IMR-90 (cell line): ENCODE results near the gene TRIM4.

Source experiments
- CEBPB ChIP-seq: IDR thresholded peaks from 2 replicates; pipeline ENCODE4 v1.6.1; 2012; ENCODE audit warnings: low read depth, low read length, improper control_type of control experiment
- CHD1 ChIP-seq: IDR thresholded peaks from 2 replicates; pipeline ENCODE4 v1.6.1; 2012; ENCODE audit warnings: low read depth, low read length, improper control_type of control experiment
- CTCF ChIP-seq: conservative IDR thresholded peaks from 2 replicates; pipeline ENCODE4 v1.5.1; 2012; ENCODE audit warnings: mild to moderate bottlenecking, low read depth, low read length, improper control_type of control experiment
- MAFK ChIP-seq: IDR thresholded peaks from 2 replicates; pipeline ENCODE4 v1.6.1; 2012; ENCODE audit warnings: low read depth, low read length, improper control_type of control experiment
- MAZ ChIP-seq: IDR thresholded peaks from 2 replicates; pipeline ENCODE4 v1.6.1; 2012; ENCODE audit warnings: low read depth, mild to moderate bottlenecking, low read length, improper control_type of control experiment, moderate library complexity, borderline replicate concordance
- MXI1 ChIP-seq: IDR thresholded peaks from 2 replicates; pipeline ENCODE4 v1.6.1; 2012; ENCODE audit warnings: low read depth, mild to moderate bottlenecking, low read length, moderate library complexity, borderline replicate concordance
- NFE2L2 ChIP-seq: fragments of 150-350 bp; IDR thresholded peaks from 2 replicates; pipeline ENCODE4 v1.6.1; 2016; ENCODE audit warnings: low read depth, mild to moderate bottlenecking, low read length
- POLR2A ChIP-seq: IDR thresholded peaks from 2 replicates; pipeline ENCODE4 v1.6.1; 2012; ENCODE audit warnings: mild to moderate bottlenecking, low read depth, low read length
- RAD21 ChIP-seq: IDR thresholded peaks from 2 replicates; pipeline ENCODE4 v1.6.1; 2012; ENCODE audit warnings: low read length, improper control_type of control experiment
- RCOR1 ChIP-seq: IDR thresholded peaks from 2 replicates; pipeline ENCODE4 v1.6.1; 2012; ENCODE audit warnings: mild to moderate bottlenecking, low read length, improper control_type of control experiment; ENCODE audit not compliant: insufficient replicate concordance
- RFX5 ChIP-seq: IDR thresholded peaks from 2 replicates; pipeline ENCODE4 v1.8.0; 2012; ENCODE audit warnings: low read depth, mild to moderate bottlenecking, low read length, moderate library complexity
- SMC3 ChIP-seq: fragments of 150-350 bp; IDR thresholded peaks from 2 replicates; pipeline ENCODE4 v1.6.1; 2016; ENCODE audit warnings: low read depth, mild to moderate bottlenecking, antibody characterized with exemption, low read length, moderate library complexity
- TF ChIP-seq, protein P1 (sequence below): fragments of 150-350 bp; IDR thresholded peaks from 2 replicates; pipeline ENCODE4 v1.6.1; 2016; ENCODE audit warnings: low read depth, mild to moderate bottlenecking, low read length, moderate library complexity, borderline replicate concordance
- TF ChIP-seq, protein P2 (sequence below): fragments of 150-350 bp; IDR thresholded peaks from 2 replicates; pipeline ENCODE4 v1.6.1; 2017; ENCODE audit warnings: mild to moderate bottlenecking, antibody characterized with exemption, low read length, low read depth

GRCh38 chr7:99898836-99899235, 20.5 kb downstream of the TRIM4 start:
- TF ChIP-seq CTCF (no peak), POLR2A (no peak), RAD21 (no peak), CEBPB (no peak), SMC3 (no peak), CHD1 (no peak), MAZ (no peak), MAFK (no peak), RCOR1 (no peak), NFE2L2 (no peak), RFX5 (no peak), MXI1 (no peak)
- TF ChIP-seq, protein P1, sequence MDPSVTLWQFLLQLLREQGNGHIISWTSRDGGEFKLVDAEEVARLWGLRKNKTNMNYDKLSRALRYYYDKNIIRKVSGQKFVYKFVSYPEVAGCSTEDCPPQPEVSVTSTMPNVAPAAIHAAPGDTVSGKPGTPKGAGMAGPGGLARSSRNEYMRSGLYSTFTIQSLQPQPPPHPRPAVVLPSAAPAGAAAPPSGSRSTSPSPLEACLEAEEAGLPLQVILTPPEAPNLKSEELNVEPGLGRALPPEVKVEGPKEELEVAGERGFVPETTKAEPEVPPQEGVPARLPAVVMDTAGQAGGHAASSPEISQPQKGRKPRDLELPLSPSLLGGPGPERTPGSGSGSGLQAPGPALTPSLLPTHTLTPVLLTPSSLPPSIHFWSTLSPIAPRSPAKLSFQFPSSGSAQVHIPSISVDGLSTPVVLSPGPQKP, result no peak
- TF ChIP-seq, protein P2, sequence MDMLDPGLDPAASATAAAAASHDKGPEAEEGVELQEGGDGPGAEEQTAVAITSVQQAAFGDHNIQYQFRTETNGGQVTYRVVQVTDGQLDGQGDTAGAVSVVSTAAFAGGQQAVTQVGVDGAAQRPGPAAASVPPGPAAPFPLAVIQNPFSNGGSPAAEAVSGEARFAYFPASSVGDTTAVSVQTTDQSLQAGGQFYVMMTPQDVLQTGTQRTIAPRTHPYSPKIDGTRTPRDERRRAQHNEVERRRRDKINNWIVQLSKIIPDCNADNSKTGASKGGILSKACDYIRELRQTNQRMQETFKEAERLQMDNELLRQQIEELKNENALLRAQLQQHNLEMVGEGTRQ, result no peak
